C4-2B (cell line): ENCODE measurements around the gene WNT5A.

Experiments
- CTCF ChIP-seq: fragments of 450-650 bp; conservative IDR thresholded peaks from 2 replicates; pipeline ENCODE4 v1.5.1; 2017; ENCODE audit warnings: mild to moderate bottlenecking
- ZFX ChIP-seq: fragments of 450-650 bp; IDR thresholded peaks from 2 replicates; pipeline ENCODE4 v1.6.1; 2017

- TF ChIP-seq CTCF, result no peak
- no peak for TF ChIP-seq ZFX
Measured at GRCh38 chr3:55427739-55428138, 59.4 kb downstream of the WNT5A start.
